C4-2B (cell line): Measurements from ENCODE around the gene SCN1B.

ENCODE experiments used
- H3K27ac ChIP-seq: fragments of 450-650 bp; 2 replicates; pipeline ENCODE4 v1.5.1; 2017
- ZFX ChIP-seq: fragments of 450-650 bp; IDR thresholded peaks from 2 replicates; pipeline ENCODE4 v1.6.1; 2017
- TF ChIP-seq, protein P1 (sequence below): fragments of 450-650 bp; conservative IDR thresholded peaks from 2 replicates; pipeline ENCODE4 v1.5.1; 2017; ENCODE audit warnings: mild to moderate bottlenecking

The SCN1B gene

DNA sequence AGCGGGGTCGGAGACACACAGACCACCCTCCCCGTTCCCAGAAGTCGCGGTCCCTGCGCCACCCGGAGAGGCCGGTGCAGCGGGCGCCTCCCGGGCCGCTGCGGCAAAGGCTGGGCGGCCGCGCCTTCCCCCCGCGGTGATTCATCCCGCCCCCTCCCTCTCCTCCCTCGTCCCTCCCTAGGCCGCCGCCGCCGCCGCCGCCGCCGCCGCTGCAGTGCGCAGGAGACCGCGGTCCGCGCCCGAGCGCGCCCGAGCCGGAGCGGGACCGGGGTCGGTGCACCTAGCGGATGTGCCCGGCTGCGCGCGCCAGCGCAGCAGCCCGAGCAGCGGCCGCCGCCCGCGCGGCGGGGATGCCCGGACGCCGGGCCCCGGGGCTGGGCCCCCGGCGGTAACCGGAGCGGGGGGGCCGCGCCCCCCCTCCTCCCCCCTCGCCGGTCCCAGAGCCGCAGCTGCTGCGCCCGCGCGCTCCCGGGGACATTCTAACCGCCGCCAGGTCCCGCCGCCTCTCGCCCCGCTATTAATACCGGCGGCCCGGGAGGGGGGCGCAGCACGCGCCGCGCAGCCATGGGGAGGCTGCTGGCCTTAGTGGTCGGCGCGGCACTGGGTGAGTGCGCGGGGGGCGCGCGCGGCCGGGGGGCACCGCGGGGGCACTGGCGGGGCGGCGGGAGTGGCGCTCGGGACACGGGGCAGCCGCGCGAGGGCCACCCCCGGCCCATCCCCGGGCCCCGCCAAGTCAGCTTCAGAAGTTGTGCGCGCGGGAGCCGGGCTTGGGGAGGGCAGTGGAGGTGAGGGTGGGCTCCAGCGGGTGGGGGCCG, at the start of gene SCN1B:
TSS of gene SCN1B (plus strand) at position 214 of the 815 bp plus-strand sequence. CDS start at position 565, 351 bp downstream.
- H3K27ac ChIP-seq = no peak within 1 kb of the TSS
- TF ChIP-seq, protein P1, sequence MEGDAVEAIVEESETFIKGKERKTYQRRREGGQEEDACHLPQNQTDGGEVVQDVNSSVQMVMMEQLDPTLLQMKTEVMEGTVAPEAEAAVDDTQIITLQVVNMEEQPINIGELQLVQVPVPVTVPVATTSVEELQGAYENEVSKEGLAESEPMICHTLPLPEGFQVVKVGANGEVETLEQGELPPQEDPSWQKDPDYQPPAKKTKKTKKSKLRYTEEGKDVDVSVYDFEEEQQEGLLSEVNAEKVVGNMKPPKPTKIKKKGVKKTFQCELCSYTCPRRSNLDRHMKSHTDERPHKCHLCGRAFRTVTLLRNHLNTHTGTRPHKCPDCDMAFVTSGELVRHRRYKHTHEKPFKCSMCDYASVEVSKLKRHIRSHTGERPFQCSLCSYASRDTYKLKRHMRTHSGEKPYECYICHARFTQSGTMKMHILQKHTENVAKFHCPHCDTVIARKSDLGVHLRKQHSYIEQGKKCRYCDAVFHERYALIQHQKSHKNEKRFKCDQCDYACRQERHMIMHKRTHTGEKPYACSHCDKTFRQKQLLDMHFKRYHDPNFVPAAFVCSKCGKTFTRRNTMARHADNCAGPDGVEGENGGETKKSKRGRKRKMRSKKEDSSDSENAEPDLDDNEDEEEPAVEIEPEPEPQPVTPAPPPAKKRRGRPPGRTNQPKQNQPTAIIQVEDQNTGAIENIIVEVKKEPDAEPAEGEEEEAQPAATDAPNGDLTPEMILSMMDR = no peak
- no peak for TF ChIP-seq ZFX

DNA sequence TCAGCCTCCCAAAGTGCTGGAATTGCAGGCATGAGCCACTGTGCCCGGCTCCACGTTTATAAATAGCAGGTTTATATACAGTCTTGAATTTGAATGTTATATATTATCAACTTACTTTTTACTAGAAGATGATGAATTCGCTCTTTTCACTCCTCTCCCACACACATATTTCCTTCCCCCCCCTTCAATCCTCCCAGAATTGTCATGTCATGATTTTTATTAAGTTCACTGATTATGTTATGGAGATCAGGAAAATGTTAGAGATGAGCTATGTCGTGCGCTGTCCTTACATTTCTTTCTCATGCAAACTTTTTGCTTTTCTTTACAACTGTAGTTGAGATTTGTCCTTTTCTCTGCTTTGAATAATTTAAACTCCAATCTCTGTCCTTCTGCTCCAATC, 48.0 kb upstream of the SCN1B start:
- TF ChIP-seq, protein P1 = no peak
- no peak for TF ChIP-seq ZFX
- H3K27ac ChIP-seq = no peak overlapping the region

DNA sequence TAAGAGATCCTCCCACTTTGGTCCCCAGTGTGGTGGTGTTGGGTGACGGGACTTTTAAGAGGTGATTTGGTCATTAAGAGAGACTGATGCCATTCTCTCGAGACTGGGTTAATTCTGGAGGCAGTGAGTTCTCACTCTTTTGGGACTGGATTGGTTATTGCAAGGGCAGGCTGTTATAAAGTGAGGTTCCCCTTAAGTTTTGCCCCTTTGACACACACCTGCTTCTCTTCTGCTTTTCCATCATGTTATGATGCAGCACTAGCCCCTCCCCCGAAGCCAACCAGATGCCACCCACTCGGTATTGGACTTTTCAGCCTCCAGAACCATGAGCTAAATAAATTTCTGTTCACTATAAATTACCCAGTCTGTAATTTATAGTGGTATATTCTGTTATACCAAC, 46.5 kb upstream of the SCN1B start:
- H3K27ac ChIP-seq = no peak overlapping the region
- TF ChIP-seq ZFX = no peak
- TF ChIP-seq, protein P1 = no peak

DNA sequence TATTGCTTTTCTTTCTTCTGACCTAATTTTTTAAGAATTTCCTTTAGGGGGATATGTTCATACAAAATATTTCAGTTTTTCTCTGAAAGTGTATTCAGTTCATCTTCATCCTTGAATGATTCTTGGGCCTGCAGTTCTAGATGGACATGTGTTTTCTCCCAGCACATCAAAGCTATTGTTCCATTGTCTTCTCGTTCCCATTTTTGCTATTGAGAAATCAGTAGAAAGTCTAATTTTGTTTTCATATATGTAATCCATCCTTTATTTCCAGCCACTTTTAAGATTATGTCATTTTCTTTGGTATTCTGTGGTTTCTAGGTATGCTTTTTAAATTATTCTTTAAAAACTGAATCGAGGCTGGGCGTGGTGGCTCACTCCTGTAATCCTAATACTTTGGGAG, 46.0 kb upstream of the SCN1B start:
- TF ChIP-seq, protein P1 = no peak
- TF ChIP-seq ZFX = no peak
- H3K27ac ChIP-seq = no peak overlapping the region

- TF ChIP-seq ZFX = no peak
- TF ChIP-seq, protein P1 = no peak
- no peak overlapping the region for H3K27ac ChIP-seq
Observed at GRCh38 chr19:34985249-34986022, 44.8 kb upstream of the SCN1B start.

- H3K27ac ChIP-seq = no peak overlapping the region
- TF ChIP-seq, protein P1 = no peak
- TF ChIP-seq ZFX = no peak
Observed at GRCh38 chr19:34988119-34988518, 42.2 kb upstream of the SCN1B start.

GRCh38 chr19:34989298-34989697, 41.0 kb upstream of the SCN1B start:
- no peak for TF ChIP-seq ZFX
- TF ChIP-seq, protein P1 = no peak
- H3K27ac ChIP-seq = no peak overlapping the region
